Cardiac muscle cell (in vitro differentiated cells and primary cell): ENCODE measurements around the gene ADAM8. TPM values are rescaled to one million over a fixed set of nuclear protein-coding genes. Genes with fewer than 3 reads are reported as not detected.
A peak's percentile ranks its signal among the peaks of the same experiment; 100 is the strongest.

Experiments used
- DNase-seq, 2 donors: peaks; one replicate each; pipeline versions ENCODE4 v3.0.0 to v3.0.0-alpha.2; 2010 to 2017; ENCODE audit warnings: low read depth in 1 of 2, low spot score in 1 of 2
- H3K27ac ChIP-seq: fragments of 200-600 bp; sonication (generic); 2 replicates; pipeline ENCODE4 v1.5.1; 2016
- H3K27me3 ChIP-seq: fragments of 200-600 bp; sonication (generic); 2 replicates; pipeline ENCODE4 v1.6.0; 2016; ENCODE audit warnings: control low read depth
- H3K36me3 ChIP-seq: fragments of 200-600 bp; sonication (generic); 2 replicates; pipeline ENCODE4 v1.5.1; 2016; ENCODE audit warnings: control low read depth
- H3K4me1 ChIP-seq: fragments of 200-600 bp; sonication (generic); 2 replicates; pipeline ENCODE4 v1.8.1; 2017; ENCODE audit warnings: low read depth, mild to moderate bottlenecking, mixed run types
- H3K4me3 ChIP-seq: fragments of 200-600 bp; sonication (generic); 2 replicates; pipeline ENCODE4 v1.5.1; 2016; ENCODE audit warnings: mild to moderate bottlenecking
- H3K9me3 ChIP-seq: fragments of 200-600 bp; sonication (generic); 2 replicates; pipeline ENCODE4 v1.5.1; 2017; ENCODE audit warnings: low read depth, mild to moderate bottlenecking, control low read depth
- polyA plus RNA-seq: library from polyadenylated mRNA; unstranded; fragments of >200 nt; fragmentation: Nextera tagmentation; extraction: Ambion mirVana; gene quantifications from 2 replicates; pipeline ENCODE4 v1.2.1, GENCODE V29; 2016
- total RNA-seq: library from RNA; depleted of rRNA; stranded (reverse); fragments of >200 nt; gene quantifications from 2 replicates; pipeline ENCODE4 v1.2.3, GENCODE V29; 2016
- TF ChIP-seq, protein P1 (sequence below): IDR thresholded peaks from 2 replicates; pipeline ENCODE4 v1.5.1; 2012; ENCODE audit warnings: low read depth, mild to moderate bottlenecking, low read length

ADAM8 gene
- total and polyA plus RNA-seq, 2 experiments from 2014 or later: 2.3 to 6.9 TPM

DNA sequence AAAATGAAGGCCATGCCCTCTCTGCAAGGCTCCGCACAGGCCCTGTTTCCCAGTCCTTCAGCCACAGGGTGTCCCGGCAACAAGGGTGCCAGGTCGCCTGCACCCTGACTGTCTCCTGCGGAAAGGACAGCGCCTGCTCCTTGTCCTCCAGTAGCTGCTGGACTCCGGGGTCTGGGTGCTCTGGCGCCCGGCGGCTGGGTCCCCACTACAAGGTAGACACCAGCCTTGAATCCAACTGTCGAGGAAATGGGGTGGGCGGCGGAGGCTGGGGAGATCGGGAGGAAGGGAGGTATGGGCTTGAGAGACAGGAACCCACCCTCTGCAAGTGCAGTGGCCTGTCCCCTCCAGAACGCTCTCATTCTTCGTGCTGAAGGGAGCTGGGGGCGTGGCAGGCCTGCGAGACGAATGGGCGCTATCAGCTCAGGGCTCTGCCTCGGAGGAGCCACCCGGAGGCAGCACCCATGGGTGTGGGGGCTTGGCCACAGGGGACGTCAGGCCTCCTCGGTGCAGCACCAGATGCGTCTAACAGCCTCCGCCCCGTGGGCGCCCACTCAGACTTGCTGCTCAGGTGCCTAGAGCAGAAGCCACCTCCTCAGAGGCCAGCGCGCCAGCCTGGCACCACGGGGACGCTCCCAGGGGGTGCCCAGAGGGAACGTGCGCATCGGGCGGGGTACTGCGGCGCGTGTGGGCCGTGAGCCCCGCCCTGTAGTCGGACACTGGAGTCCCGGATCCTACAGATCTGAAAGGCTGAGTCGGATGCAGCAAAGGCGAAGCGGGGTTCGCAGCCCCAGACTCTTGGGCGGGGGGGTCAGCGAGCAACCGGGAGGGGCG is 15.6 kb downstream of the ADAM8 start:
- no peaks in the 10 kb centered on the region for H3K9me3 ChIP-seq
- H3K36me3 ChIP-seq: no peaks in the 10 kb centered on the region
- DNase-seq: peak in 1 of 2 donors; percentile 49
- TF ChIP-seq, protein P1, sequence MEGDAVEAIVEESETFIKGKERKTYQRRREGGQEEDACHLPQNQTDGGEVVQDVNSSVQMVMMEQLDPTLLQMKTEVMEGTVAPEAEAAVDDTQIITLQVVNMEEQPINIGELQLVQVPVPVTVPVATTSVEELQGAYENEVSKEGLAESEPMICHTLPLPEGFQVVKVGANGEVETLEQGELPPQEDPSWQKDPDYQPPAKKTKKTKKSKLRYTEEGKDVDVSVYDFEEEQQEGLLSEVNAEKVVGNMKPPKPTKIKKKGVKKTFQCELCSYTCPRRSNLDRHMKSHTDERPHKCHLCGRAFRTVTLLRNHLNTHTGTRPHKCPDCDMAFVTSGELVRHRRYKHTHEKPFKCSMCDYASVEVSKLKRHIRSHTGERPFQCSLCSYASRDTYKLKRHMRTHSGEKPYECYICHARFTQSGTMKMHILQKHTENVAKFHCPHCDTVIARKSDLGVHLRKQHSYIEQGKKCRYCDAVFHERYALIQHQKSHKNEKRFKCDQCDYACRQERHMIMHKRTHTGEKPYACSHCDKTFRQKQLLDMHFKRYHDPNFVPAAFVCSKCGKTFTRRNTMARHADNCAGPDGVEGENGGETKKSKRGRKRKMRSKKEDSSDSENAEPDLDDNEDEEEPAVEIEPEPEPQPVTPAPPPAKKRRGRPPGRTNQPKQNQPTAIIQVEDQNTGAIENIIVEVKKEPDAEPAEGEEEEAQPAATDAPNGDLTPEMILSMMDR: no peak
- peak overlapping the region; percentile 30 for H3K27ac ChIP-seq
- H3K4me1 ChIP-seq: peaks cover 5% of the 10 kb centered on the region
- peak overlapping the region; percentile 94 for H3K4me3 ChIP-seq
- H3K27me3 ChIP-seq: no peaks in the 10 kb centered on the region

DNA sequence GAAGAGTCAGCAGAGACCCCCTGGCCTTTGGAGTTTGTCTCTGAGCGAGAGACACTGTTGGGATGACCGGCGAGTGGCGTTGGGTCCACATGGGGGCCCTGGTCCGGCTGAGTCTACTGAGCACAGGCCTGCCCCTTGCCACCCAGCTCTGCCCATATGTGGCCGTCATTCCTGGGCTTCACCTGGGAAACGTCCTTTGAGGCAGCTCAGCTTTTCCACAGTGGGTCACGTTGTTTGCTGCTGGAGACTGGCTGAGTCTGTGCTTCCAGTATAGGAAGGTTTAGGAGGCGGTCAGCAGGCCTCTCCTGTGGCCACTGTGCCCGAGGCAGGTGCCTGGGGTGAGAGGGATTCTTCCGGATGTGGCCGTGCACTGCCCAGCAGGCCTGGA is 17.1 kb downstream of the ADAM8 start:
- TF ChIP-seq, protein P1: no peak
- no peak overlapping the region for H3K27ac ChIP-seq
- no peak overlapping the region for H3K4me3 ChIP-seq
- no peaks in the 10 kb centered on the region for H3K36me3 ChIP-seq
- DNase-seq: no peak
- H3K4me1 ChIP-seq: peaks cover 5% of the 10 kb centered on the region
- H3K9me3 ChIP-seq: no peaks in the 10 kb centered on the region
- no peaks in the 10 kb centered on the region for H3K27me3 ChIP-seq

DNA sequence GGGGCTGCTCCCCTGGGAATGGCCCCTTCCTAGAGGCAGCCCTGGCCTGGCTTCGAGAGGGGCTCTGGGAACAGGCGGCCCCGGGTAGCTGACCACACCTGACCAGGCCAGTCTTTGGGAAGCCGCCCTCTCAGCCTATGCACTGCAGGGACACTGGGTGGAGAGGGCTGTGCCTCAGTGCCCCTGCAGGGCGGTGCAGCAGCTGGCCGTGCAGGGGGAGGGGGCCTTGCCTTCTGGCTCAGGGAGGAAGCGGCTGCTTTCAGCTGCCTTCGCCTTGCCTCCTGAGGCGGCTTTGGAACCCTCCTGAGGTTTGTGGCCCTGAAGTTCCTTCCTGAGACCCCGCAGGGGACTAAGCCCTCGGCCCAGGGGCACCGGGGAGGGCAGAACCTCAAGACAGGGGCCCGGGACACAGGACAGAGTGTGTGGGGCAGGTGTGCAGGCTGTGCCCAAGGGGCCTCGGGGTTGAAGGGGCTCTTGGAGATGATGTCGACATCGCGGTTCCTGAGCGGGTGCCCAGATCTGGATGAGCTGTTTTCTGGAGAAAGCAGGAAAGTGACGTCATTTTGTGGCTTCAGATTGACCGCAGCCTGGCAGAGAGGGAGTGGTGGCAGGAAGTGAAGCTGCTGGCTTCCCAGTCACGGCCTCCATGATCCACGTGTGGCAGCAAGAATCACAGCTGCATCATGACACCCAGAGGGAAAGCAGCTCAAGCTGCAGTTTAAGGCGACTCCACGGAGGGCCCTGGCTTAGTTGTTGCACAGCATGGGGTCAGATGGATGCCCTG is 17.7 kb downstream of the ADAM8 start:
- TF ChIP-seq, protein P1: no peak
- no peak overlapping the region for H3K27ac ChIP-seq
- H3K36me3 ChIP-seq: no peaks in the 10 kb centered on the region
- DNase-seq: peak in 1 of 2 donors; percentile 99
- H3K9me3 ChIP-seq: no peaks in the 10 kb centered on the region
- no peak overlapping the region for H3K4me3 ChIP-seq
- H3K27me3 ChIP-seq: no peaks in the 10 kb centered on the region
- peaks cover 5% of the 10 kb centered on the region for H3K4me1 ChIP-seq

DNA sequence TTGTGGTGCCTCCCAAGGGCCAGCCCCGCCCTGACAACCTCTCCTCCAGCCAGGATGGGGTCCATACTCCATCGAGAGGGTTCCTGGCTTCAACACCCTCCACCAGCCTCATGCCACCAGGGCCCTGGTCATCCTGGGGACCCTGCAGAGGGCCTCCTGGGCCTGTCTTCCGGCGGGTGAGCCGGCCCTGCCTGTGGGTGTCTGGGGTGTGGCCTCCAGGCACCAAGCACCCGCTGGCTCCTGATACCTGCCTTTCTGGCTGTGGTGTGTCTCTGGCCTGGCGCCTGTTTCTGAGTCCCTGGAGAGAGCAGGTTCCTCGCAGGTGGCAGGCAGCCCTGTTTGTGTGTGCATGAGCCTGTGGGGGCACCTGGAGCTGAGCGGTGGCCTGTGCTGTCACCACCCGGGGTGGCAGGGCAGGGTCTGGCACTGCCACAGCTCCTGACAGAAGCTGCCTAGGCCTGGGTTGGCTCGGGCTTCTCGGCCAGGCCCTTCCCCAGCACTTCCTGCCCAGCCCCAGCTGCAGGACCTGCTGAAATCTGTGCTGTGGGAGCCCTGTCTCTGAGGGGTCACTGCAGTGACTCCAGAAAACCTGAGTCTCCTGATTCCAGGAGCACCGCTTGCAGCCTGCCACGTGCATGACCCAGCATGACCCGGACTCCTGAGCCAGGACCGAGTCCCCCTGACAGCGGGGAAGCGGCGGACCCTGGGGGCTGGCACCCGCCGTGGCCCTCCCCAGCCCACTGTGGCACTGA is 18.4 kb downstream of the ADAM8 start:
- TF ChIP-seq, protein P1: no peak
- no peak overlapping the region for H3K4me3 ChIP-seq
- H3K36me3 ChIP-seq: no peaks in the 10 kb centered on the region
- H3K4me1 ChIP-seq: peaks cover 5% of the 10 kb centered on the region
- no peak overlapping the region for H3K27ac ChIP-seq
- no peak for DNase-seq
- no peaks in the 10 kb centered on the region for H3K9me3 ChIP-seq
- H3K27me3 ChIP-seq: no peaks in the 10 kb centered on the region

DNA sequence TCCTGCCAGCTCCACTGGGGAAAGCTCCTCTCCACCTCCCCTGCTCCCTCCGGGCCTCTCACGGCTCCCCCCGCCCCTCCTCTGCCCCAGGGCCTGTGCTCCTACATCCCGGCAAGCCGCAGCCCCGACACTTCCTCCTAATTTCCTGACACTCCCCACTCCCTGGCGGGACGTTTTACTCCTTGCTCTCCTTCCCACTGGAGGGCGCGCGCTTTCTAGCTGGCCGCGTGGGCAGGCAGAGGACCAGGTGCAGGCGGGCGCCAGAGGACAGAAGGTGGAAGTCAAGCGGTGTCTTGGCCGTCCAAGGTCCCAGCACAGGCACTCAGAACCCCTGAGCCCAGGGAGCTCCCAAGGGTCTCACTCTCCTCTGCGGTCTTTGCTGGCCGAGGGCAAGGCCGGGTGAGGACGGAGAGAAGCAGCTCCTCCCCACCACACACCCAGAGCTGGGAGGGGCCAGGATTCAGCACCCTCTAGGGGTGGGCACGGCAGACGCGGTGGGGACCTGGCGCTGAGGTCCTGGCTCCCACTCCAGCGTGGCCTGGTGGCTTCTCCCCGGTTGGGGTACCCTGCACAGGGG is 19.1 kb downstream of the ADAM8 start:
- Histone ChIP-seq H3K9me3 (no peaks in the 10 kb centered on the region), H3K36me3 (no peaks in the 10 kb centered on the region), H3K27ac (no peak overlapping the region), H3K27me3 (no peaks in the 10 kb centered on the region), H3K4me1 (peaks cover 5% of the 10 kb centered on the region), H3K4me3 (no peak overlapping the region)
- peak; percentile 46 to 50 for DNase-seq
- TF ChIP-seq, protein P1: peak; percentile 49
